RWPE1 (cell line): ENCODE results near the gene ST8SIA1.

ENCODE experiments used
- CTCF ChIA-PET: fragments of 350-600 bp; sonication (Branson Sonifier 250); formaldehyde crosslinking; extraction: SDS; loops from one replicate; lab custom pipeline; 2021; lab: Yijun Ruan, JAX
- POLR2A ChIA-PET: fragments of 400-600 bp; formaldehyde crosslinking; extraction: SDS; loops from one replicate; lab custom pipeline; 2020; ENCODE audit warnings: antibody characterized with exemption; ENCODE audit not compliant: low non-redundant PET; lab: Yijun Ruan, JAX
- DNase-seq: peaks from one replicate; pipeline ENCODE4 v3.0.0; 2012; ENCODE audit warnings: low spot score
- H3K27ac ChIP-seq: fragments of 450-650 bp; 2 replicates; pipeline ENCODE4 v1.5.1; 2017
- CTCF ChIP-seq: fragments of 450-650 bp; conservative IDR thresholded peaks from 2 replicates; pipeline ENCODE4 v1.5.1; 2017; ENCODE audit warnings: low read depth, mild to moderate bottlenecking

The ST8SIA1 gene

GRCh38 chr12:22366181-22366580, 31.7 kb upstream of the ST8SIA1 start:
- H3K27ac ChIP-seq, result no peak overlapping the region
- ChIA-PET CTCF (interaction anchor here (0.7 kb wide), 1 partner anchor 122 kb away, joined by 3 read pairs; no protein-coding TSS in a partner anchor), POLR2A (no interaction called here)
- no peak for TF ChIP-seq CTCF
- no peak for DNase-seq

GRCh38 chr12:22361785-22362184, 27.3 kb upstream of the ST8SIA1 start:
- ChIA-PET CTCF (no interaction called here), POLR2A (no interaction called here)
- TF ChIP-seq CTCF, result no peak
- no peak overlapping the region for H3K27ac ChIP-seq
- DNase-seq, result no peak

- CTCF ChIA-PET, result no interaction called here
- no peak for TF ChIP-seq CTCF
- DNase-seq, result no peak
- POLR2A ChIA-PET, result no interaction called here
- no peak overlapping the region for H3K27ac ChIP-seq
These were observed 26.3 kb upstream of the ST8SIA1 start for GRCh38 chr12:22360774-22361173.

- POLR2A ChIA-PET, result no interaction called here
- no peak for TF ChIP-seq CTCF
- CTCF ChIA-PET, result no interaction called here
- H3K27ac ChIP-seq, result no peak overlapping the region
- DNase-seq, result no peak
These were observed 23.0 kb upstream of the ST8SIA1 start for GRCh38 chr12:22357531-22357930.

- TF ChIP-seq CTCF, result no peak
- DNase-seq, result no peak
- ChIA-PET POLR2A (no interaction called here), CTCF (no interaction called here)
- no peak overlapping the region for H3K27ac ChIP-seq
These were observed 21.7 kb upstream of the ST8SIA1 start for GRCh38 chr12:22356231-22356630.

GRCh38 chr12:22355011-22355580, 20.6 kb upstream of the ST8SIA1 start:
- POLR2A ChIA-PET, result no interaction called here
- CTCF ChIA-PET, result interaction anchor here (0.6 kb wide), 1 partner anchor 284 kb away, joined by 5 read pairs; no protein-coding TSS in a partner anchor
- no peak for TF ChIP-seq CTCF

More at GRCh38 chr12:22355011-22355580, 20.6 kb upstream of the ST8SIA1 start:
- no peak overlapping the region for H3K27ac ChIP-seq
- DNase-seq, result no peak
